Dermis blood vessel endothelial cell (primary cell): ENCODE data around the gene MBD4. TPM values are rescaled to one million over a fixed set of nuclear protein-coding genes. Genes with fewer than 3 reads are reported as not detected.
A peak's percentile ranks its signal among the peaks of the same experiment; 100 is the strongest.
"Not testable (repeated sequence)": the region's sequence is repeated elsewhere in the genome, so short reads cannot be mapped to it uniquely, and the experiment has no call there.

ENCODE experiments used
- DNase-seq: peaks from one replicate; pipeline ENCODE4 v3.0.0; 2010
- total RNA-seq: library from RNA; depleted of rRNA; stranded (reverse); fragments of >200 nt; gene quantifications from 2 replicates; pipeline ENCODE4 v1.2.3, GENCODE V29; 2014

The MBD4 gene
- 26.4 and 30.4 TPM in 2 replicates for total RNA-seq

- peak; percentile 100 for DNase-seq
Observed at GRCh38 chr3:129439817-129440617, at the start of gene MBD4, which contains the start of gene IFT122. Gene MBD4, minus strand, starts transcription at chr3:129439948. Its CDS starts 115 bp downstream, at chr3:129439833. Gene IFT122, plus strand, starts transcription at chr3:129440224. Its CDS starts 107 bp downstream, at chr3:129440331.

GRCh38 chr3:129489258-129489657 is 49.5 kb upstream of the MBD4 start:
- DNase-seq, result not testable (repeated sequence)

- DNase-seq, result not testable (repeated sequence)
Observed at GRCh38 chr3:129487868-129488335, 48.2 kb upstream of the MBD4 start.

GRCh38 chr3:129487183-129487867 is 47.6 kb upstream of the MBD4 start:
- no peak for DNase-seq

GRCh38 chr3:129486664-129487035 is 46.9 kb upstream of the MBD4 start:
- no peak for DNase-seq

GRCh38 chr3:129485721-129486663 is 46.2 kb upstream of the MBD4 start:
- DNase-seq, result peak; percentile 34

GRCh38 chr3:129485146-129485545 is 45.4 kb upstream of the MBD4 start:
- not testable (repeated sequence) for DNase-seq

GRCh38 chr3:129483870-129484269 is 44.1 kb upstream of the MBD4 start:
- DNase-seq, result no peak

GRCh38 chr3:129482721-129483120 is 43.0 kb upstream of the MBD4 start:
- DNase-seq, result no peak

- peak; percentile 66 for DNase-seq
Observed at GRCh38 chr3:129481766-129482332, 42.1 kb upstream of the MBD4 start.

- peak; percentile 69 for DNase-seq
Observed at GRCh38 chr3:129481225-129481765, 41.5 kb upstream of the MBD4 start.

- DNase-seq, result no peak
Observed at GRCh38 chr3:129476586-129476985, 36.8 kb upstream of the MBD4 start.

- DNase-seq, result no peak
Observed at GRCh38 chr3:129475863-129476262, 36.1 kb upstream of the MBD4 start.

GRCh38 chr3:129474984-129475804 is 35.4 kb upstream of the MBD4 start:
- DNase-seq, result no peak

- DNase-seq, result no peak
Observed at GRCh38 chr3:129473769-129474152, 34.0 kb upstream of the MBD4 start.

GRCh38 chr3:129473067-129473768 is 33.5 kb upstream of the MBD4 start:
- DNase-seq, result no peak

GRCh38 chr3:129470861-129471260 is 31.1 kb upstream of the MBD4 start:
- DNase-seq, result no peak

- DNase-seq, result peak; percentile 37
Observed at GRCh38 chr3:129469026-129469425, 29.3 kb upstream of the MBD4 start.

- DNase-seq, result no peak
Observed at GRCh38 chr3:129467932-129468331, 28.2 kb upstream of the MBD4 start.

- DNase-seq, result no peak
Observed at GRCh38 chr3:129463716-129464115, 24.0 kb upstream of the MBD4 start.
